Measurements from ENCODE around the gene SNRK. TPM values are rescaled to one million over a fixed set of nuclear protein-coding genes. Genes with fewer than 3 reads are reported as not detected.

The SNRK gene
- total RNA-seq, 1 donor from 2014 or later: 29.7 TPM

DNA sequence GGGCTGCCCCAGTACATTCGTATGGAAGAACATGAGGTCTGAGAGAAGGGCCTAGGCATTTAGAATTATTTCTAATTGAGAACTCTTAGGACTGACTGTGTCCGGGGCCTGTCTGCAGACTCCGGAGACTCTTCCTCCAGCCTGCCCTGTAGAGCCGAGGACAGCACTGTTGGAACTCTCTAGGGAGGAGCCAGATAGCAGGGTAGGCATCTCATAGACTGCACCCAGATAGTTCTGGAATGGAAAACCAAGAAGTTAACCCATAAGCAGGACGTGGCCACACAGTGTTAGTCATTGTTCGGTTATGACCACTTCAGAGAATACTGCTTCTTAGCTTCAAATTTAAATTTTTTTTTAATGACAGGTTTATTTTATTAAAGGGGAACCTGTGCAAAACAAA, 59.5 kb downstream of the SNRK start:
- TF ChIP-seq, protein P1, sequence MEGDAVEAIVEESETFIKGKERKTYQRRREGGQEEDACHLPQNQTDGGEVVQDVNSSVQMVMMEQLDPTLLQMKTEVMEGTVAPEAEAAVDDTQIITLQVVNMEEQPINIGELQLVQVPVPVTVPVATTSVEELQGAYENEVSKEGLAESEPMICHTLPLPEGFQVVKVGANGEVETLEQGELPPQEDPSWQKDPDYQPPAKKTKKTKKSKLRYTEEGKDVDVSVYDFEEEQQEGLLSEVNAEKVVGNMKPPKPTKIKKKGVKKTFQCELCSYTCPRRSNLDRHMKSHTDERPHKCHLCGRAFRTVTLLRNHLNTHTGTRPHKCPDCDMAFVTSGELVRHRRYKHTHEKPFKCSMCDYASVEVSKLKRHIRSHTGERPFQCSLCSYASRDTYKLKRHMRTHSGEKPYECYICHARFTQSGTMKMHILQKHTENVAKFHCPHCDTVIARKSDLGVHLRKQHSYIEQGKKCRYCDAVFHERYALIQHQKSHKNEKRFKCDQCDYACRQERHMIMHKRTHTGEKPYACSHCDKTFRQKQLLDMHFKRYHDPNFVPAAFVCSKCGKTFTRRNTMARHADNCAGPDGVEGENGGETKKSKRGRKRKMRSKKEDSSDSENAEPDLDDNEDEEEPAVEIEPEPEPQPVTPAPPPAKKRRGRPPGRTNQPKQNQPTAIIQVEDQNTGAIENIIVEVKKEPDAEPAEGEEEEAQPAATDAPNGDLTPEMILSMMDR (IDR thresholded peaks at IDR 0.05; ENCODE audit: insufficient read depth, low read length, severe bottlenecking): no peak
- Histone ChIP-seq H3K27me3 (ENCODE audit: control insufficient read depth, insufficient read depth, low read length) (no peaks in the 10 kb centered on the region), H3K4me3 (ENCODE audit: low read depth, low read length) (no peak overlapping the region), H3K36me3 (ENCODE audit: control insufficient read depth, insufficient read depth, low read length) (peaks cover 10% of the 10 kb centered on the region)
- no peak for FAIRE-seq
- DNase-seq (ENCODE audit: low read depth): no peak

DNA sequence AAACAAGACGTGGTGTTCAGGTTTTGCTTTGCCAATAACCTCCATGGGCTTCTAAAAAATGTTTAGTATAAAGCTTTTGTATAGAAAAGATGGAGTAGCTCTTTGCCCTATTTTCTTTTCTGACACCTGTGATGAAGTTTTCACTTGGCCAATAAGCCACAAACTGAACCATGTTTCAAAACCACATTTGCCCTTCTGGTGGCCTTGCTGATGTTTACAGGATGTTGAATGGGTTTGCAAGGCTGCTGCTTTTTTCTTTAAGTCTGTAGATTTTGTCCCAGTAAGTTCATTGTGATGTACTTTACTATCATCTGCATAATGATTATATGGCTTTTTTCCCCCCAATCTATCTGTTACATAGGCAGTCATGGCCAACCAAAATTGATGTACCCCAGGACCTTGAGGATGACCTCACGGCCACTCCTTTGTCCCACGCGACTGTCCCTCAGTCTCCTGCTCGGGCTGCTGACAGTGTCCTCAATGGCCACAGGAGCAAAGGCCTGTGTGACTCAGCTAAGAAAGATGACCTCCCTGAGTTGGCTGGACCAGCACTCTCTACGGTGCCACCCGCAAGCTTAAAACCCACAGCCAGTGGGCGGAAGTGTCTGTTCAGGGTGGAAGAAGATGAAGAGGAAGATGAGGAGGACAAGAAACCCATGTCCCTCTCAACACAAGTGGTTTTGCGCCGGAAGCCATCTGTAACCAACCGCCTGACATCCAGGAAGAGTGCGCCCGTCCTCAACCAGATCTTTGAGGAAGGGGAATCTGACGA, 60.8 kb downstream of the SNRK start:
- H3K36me3 ChIP-seq (ENCODE audit: control insufficient read depth, insufficient read depth, low read length): peaks cover 8% of the 10 kb centered on the region
- no peak overlapping the region for H3K4me3 ChIP-seq (ENCODE audit: low read depth, low read length)
- FAIRE-seq: no peak
- no peak for DNase-seq (ENCODE audit: low read depth)
- TF ChIP-seq, protein P1 (IDR thresholded peaks at IDR 0.05; ENCODE audit: insufficient read depth, low read length, severe bottlenecking): no peak
- no peaks in the 10 kb centered on the region for H3K27me3 ChIP-seq (ENCODE audit: control insufficient read depth, insufficient read depth, low read length)

DNA sequence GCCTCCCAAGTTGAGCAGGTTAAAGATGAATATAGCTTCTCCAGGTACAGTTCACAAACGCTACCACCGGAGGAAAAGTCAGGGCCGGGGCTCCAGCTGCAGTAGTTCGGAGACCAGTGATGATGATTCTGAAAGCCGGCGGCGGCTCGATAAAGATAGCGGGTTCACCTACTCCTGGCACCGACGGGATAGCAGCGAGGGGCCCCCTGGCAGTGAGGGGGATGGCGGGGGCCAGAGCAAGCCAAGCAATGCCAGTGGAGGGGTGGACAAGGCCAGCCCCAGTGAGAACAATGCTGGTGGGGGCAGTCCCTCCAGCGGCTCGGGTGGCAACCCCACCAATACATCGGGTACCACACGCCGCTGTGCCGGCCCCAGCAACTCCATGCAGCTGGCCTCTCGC, 61.4 kb downstream of the SNRK start:
- no peak overlapping the region for H3K4me3 ChIP-seq (ENCODE audit: low read depth, low read length)
- FAIRE-seq (no peak), DNase-seq (ENCODE audit: low read depth) (no peak)
- TF ChIP-seq, protein P1 (IDR thresholded peaks at IDR 0.05; ENCODE audit: insufficient read depth, low read length, severe bottlenecking): no peak
- peaks cover 8% of the 10 kb centered on the region for H3K36me3 ChIP-seq (ENCODE audit: control insufficient read depth, insufficient read depth, low read length)
- no peaks in the 10 kb centered on the region for H3K27me3 ChIP-seq (ENCODE audit: control insufficient read depth, insufficient read depth, low read length)

DNA sequence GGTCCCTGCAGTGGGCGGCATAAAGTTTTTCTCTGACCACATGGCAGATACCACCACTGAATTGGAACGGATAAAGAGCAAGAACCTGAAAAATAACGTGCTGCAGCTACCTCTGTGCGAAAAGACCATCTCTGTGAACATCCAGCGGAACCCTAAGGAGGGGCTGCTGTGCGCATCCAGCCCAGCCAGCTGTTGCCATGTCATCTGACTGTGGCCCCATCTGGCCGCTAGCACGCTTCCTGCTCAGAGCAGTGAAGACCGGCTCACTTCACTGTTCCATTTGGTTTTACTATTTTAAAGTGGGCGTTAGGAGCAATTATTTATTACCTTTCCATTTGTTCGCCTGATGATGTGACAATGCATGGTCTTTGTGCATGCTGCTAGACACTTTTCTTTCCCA, 62.0 kb downstream of the SNRK start:
- FAIRE-seq (no peak), DNase-seq (ENCODE audit: low read depth) (no peak)
- H3K4me3 ChIP-seq (ENCODE audit: low read depth, low read length): no peak overlapping the region
- H3K36me3 ChIP-seq (ENCODE audit: control insufficient read depth, insufficient read depth, low read length): peaks cover 8% of the 10 kb centered on the region
- no peaks in the 10 kb centered on the region for H3K27me3 ChIP-seq (ENCODE audit: control insufficient read depth, insufficient read depth, low read length)
- TF ChIP-seq, protein P1 (IDR thresholded peaks at IDR 0.05; ENCODE audit: insufficient read depth, low read length, severe bottlenecking): no peak

DNA sequence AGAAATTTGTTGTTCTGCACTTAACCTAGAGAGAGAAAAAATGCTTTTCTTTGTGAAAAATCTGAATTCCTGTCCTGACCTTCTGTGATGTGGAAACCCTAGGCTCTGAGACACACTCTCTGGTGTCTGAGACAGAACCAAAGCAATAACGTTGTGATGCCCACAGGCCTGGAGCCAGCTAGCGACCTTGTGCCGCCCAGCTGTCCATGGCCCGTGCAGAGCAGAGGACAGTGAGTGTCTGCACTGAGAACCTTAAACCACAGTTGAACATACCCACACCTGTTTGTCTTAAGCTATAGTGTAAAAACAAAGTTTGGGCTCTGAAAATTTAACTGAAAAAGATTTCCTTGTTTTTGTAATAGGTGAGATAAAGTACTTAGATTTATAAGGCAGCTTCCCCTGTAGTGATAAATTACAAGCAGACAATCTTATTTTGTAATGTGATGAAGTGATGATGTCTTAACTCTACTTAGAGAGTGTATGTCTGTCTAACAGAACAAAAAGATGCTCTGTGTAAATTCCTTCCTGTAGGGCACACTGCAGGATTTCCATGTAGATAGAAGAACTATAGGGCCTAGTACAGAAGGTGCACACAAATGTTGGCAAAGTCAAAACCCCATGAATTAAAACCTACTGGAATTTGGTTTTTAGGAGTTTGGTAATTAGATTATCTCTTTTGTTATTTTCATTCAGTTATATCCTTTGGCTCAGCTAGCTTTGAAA, 62.7 kb downstream of the SNRK start:
- Histone ChIP-seq H3K36me3 (ENCODE audit: control insufficient read depth, insufficient read depth, low read length) (peaks cover 6% of the 10 kb centered on the region), H3K27me3 (ENCODE audit: control insufficient read depth, insufficient read depth, low read length) (no peaks in the 10 kb centered on the region), H3K4me3 (ENCODE audit: low read depth, low read length) (no peak overlapping the region)
- TF ChIP-seq, protein P1 (IDR thresholded peaks at IDR 0.05; ENCODE audit: insufficient read depth, low read length, severe bottlenecking): no peak
- DNase-seq (ENCODE audit: low read depth) (no peak), FAIRE-seq (no peak)

Data from bronchial epithelial cell (primary cell).